Measurements from ENCODE around the gene IL1A.

IL1A gene

GRCh38 chr2:112796486-112796885, 12.2 kb upstream of the IL1A start:
- TF ChIP-seq, protein P1, sequence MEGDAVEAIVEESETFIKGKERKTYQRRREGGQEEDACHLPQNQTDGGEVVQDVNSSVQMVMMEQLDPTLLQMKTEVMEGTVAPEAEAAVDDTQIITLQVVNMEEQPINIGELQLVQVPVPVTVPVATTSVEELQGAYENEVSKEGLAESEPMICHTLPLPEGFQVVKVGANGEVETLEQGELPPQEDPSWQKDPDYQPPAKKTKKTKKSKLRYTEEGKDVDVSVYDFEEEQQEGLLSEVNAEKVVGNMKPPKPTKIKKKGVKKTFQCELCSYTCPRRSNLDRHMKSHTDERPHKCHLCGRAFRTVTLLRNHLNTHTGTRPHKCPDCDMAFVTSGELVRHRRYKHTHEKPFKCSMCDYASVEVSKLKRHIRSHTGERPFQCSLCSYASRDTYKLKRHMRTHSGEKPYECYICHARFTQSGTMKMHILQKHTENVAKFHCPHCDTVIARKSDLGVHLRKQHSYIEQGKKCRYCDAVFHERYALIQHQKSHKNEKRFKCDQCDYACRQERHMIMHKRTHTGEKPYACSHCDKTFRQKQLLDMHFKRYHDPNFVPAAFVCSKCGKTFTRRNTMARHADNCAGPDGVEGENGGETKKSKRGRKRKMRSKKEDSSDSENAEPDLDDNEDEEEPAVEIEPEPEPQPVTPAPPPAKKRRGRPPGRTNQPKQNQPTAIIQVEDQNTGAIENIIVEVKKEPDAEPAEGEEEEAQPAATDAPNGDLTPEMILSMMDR (IDR thresholded peaks at IDR 0.05; ENCODE audit: borderline replicate concordance, insufficient read depth, low read depth, low read length), result no peak

GRCh38 chr2:112795774-112796173, 11.5 kb upstream of the IL1A start:
- TF ChIP-seq, protein P1 (IDR thresholded peaks at IDR 0.05; ENCODE audit: borderline replicate concordance, insufficient read depth, low read depth, low read length), result no peak
- H3K4me3 ChIP-seq (ENCODE audit: low read depth, low read length), result no peak overlapping the region

More at GRCh38 chr2:112796486-112796885, 12.2 kb upstream of the IL1A start:
- H3K4me3 ChIP-seq (ENCODE audit: low read depth, low read length), result no peak overlapping the region

DNA sequence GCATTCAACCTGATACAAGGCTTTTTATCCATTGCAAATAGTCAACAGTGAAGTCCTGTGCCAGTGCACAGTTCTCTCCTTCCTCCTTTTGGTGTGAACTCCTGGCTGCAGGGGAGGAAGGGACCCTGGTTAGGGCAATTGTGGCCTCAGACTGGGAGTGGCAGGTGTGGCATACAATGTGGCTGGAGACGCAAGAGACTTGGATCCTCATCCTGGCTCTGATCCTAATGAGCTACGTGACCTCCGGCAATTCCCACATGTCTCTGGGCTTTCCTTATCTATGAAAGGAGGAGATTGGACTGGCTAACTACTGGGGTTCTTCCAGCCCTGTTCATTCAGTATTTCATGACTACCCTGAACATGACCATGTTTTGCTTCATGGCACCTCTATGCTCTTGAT, 10.5 kb upstream of the IL1A start:
- H3K4me3 ChIP-seq (ENCODE audit: low read depth, low read length), result no peak overlapping the region
- TF ChIP-seq, protein P1 (IDR thresholded peaks at IDR 0.05; ENCODE audit: borderline replicate concordance, insufficient read depth, low read depth, low read length), result no peak

GRCh38 chr2:112794131-112794733, 9.9 kb upstream of the IL1A start:
- TF ChIP-seq, protein P1 (IDR thresholded peaks at IDR 0.05; ENCODE audit: borderline replicate concordance, insufficient read depth, low read depth, low read length), result no peak
- H3K4me3 ChIP-seq (ENCODE audit: low read depth, low read length), result no peak overlapping the region

- TF ChIP-seq, protein P1 (IDR thresholded peaks at IDR 0.05; ENCODE audit: borderline replicate concordance, insufficient read depth, low read depth, low read length), result no peak
- no peak overlapping the region for H3K4me3 ChIP-seq (ENCODE audit: low read depth, low read length)
These were observed 9.2 kb upstream of the IL1A start for GRCh38 chr2:112793449-112793978.

- TF ChIP-seq, protein P1 (IDR thresholded peaks at IDR 0.05; ENCODE audit: borderline replicate concordance, insufficient read depth, low read depth, low read length), result no peak
These were observed 8.1 kb upstream of the IL1A start for GRCh38 chr2:112792419-112792818.

GRCh38 chr2:112791693-112792230, 7.5 kb upstream of the IL1A start:
- TF ChIP-seq, protein P1 (IDR thresholded peaks at IDR 0.05; ENCODE audit: borderline replicate concordance, insufficient read depth, low read depth, low read length), result no peak
- no peak overlapping the region for H3K4me3 ChIP-seq (ENCODE audit: low read depth, low read length)

More at GRCh38 chr2:112792419-112792818, 8.1 kb upstream of the IL1A start:
- H3K4me3 ChIP-seq (ENCODE audit: low read depth, low read length), result no peak overlapping the region
